Measurements from ENCODE around the gene KRTCAP2.
"Not testable (repeated sequence)": the region's sequence is repeated elsewhere in the genome, so short reads cannot be mapped to it uniquely, and the experiment has no call there.

- TF ChIP-seq CTCF, POLR2A, EP300 (IDR thresholded peaks at IDR 0.05): not testable (repeated sequence)
These were observed 10.5 kb downstream of the KRTCAP2 start for GRCh38 chr1:155162631-155163030.

Data from ovary (tissue), 3 donors.